Ovary (tissue), 9 donors: ENCODE results near the gene WASF1. TPM values are rescaled to one million over a fixed set of nuclear protein-coding genes. Genes with fewer than 3 reads are reported as not detected.
A peak's percentile ranks its signal among the peaks of the same experiment; 100 is the strongest.

ENCODE experiments used
- DNase-seq, 5 donors: peaks; one replicate each; pipeline ENCODE4 v3.0.0-alpha.2; 2019 to 2020
- H3K27ac ChIP-seq, 2 donors: fragments of 200-600 bp; one replicate each; pipeline versions ENCODE4 v1.5.1 to v1.8.0; 2019 to 2022
- H3K27me3 ChIP-seq: fragments of 200-600 bp; one replicate; pipeline ENCODE4 v1.8.0; 2022
- H3K36me3 ChIP-seq: fragments of 200-600 bp; sonication (generic); one replicate; pipeline ENCODE4 v1.5.1; 2019
- H3K4me1 ChIP-seq: one replicate; pipeline ENCODE4 v1.8.1; 2013; ENCODE audit warnings: mild to moderate bottlenecking, moderate library complexity; ENCODE audit not compliant: insufficient read depth
- H3K4me3 ChIP-seq: fragments of 200-600 bp; sonication (generic); one replicate; pipeline ENCODE4 v1.5.1; 2017
- H3K9me3 ChIP-seq, 2 donors: fragments of 200-600 bp in 1 of 2; sonication (generic) in 1 of 2; one replicate each; pipeline versions ENCODE4 v1.5.1 to v1.8.1; 2013 to 2019; ENCODE audit warnings: mild to moderate bottlenecking in 1 of 2, moderate library complexity in 1 of 2
- CTCF ChIP-seq, 3 donors: fragments of 450-650 bp in 2 of 3; fragments of 200-600 bp in 1 of 3; IDR thresholded peaks; one replicate each; pipeline versions ENCODE4 v1.5.1 to v1.8.0; 2016 to 2022; ENCODE audit warnings: antibody characterized with exemption in 3 of 3, mild to moderate bottlenecking in 1 of 3
- EP300 ChIP-seq: sonication (generic); formaldehyde crosslinking; IDR thresholded peaks from one replicate; pipeline ENCODE4 v1.6.1; 2017; ENCODE audit warnings: antibody characterized with exemption
- POLR2A ChIP-seq: fragments of 450-650 bp; IDR thresholded peaks from one replicate; pipeline ENCODE4 v1.6.1; 2017; ENCODE audit warnings: antibody characterized with exemption, mild to moderate bottlenecking, moderate library complexity
- WGBS, 3 donors: extraction: QIAGEN DNeasy Blood & Tissue Kit in 1 of 3; methylation state at CpG; one replicate each; pipeline versions ENCODE4 v1.1.5 to v1.1.7; 2013 to 2017; 5-methylcytosine and 5-hydroxymethylcytosine counted together
- intact Hi-C, 4 donors: fragments of 100-400 bp; cut with DNase I; formaldehyde crosslinking; loops; one replicate each; pipeline versions ENCODE4 v1.11.0 to v1.15.1; 2022 to 2023
- polyA plus RNA-seq, 2 donors: library from polyadenylated mRNA; stranded (reverse); fragments of 200-250 nt in 1 of 2; fragments of 350-450 nt in 1 of 2; fragmentation: Illumina TruSeq in 1 of 2; extraction: RNeasy Lipid Tissue Mini Kit (QIAGEN cat#74804) in 1 of 2; gene quantifications; one replicate each; pipeline ENCODE4 v1.2.3, GENCODE V29; 2013 to 2014
- total RNA-seq, 7 donors: library from RNA; depleted of rRNA in 2 of 7; stranded (reverse); fragments of >200 nt in 2 of 7; fragmentation: NEBNext Ultra II Directional in 3 of 7; extraction: Animal tissue kit (Norgen Biotek cat#: 25700) in 3 of 7; gene quantifications; one replicate each; pipeline versions ENCODE4 v1.1.0 to v1.2.4, GENCODE V29; 2016 to 2023
- donor health status: DM: no; HTN: no; CAD: no; lungs with moderate emphysema.
- donor health status: DM: no; HTN: no; CAD: no.
- donor health status: Bipolar disorder and iron deficiency.
- donor health status: DM: yes; HTN: yes; CAD: no.
- donor health status: DM: no; HTN: no; CAD: no.
- donor health status: DM: yes; HTN: yes; CAD: no.

Gene WASF1
- total and polyA plus RNA-seq, 9 donors = 16.1 to 40.6 (median 22.5) TPM

DNA sequence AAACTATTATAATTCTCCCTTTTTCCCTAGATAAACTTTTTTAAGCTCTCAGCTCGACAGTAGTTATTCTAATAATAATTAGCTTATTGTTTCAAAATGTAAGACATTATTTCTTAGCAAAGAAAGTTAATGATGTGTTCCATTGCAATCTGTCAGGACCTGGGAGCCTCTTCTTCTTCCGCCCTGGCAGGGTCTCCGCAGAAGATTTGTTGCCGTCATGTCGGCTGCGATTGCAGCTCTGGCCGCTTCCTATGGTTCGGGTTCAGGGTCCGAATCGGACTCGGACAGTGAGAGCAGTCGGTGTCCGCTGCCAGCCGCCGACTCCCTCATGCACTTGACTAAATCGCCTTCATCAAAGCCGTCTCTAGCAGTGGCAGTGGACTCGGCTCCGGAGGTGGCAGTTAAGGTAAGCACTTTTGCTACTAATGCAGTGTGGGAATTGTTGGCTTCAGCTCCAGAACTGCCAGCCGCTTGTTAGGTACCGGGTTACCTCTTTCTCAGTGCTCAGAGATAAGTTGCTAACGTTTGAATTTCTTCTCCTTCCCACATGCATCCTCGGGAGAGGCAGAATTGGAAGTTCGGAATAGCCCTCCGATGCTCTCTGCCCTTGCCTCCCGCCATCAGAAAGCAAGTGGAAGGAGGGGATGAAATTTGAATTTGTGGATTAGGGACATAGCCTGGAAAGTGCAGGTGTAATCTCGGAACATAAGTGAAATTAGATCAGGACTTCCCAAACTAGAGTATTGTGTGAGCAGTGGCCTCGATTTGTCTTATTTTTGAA lies 948 bp upstream of the WASF1 start, which contains the start of gene CDC40:
TSS of gene CDC40 (plus strand) at position 200 of the 781 bp plus-strand sequence. CDS start at position 218, 18 bp downstream.
- 0% methylated on average over 28 of the region's 28 CpGs for WGBS, 3 donors
- TF ChIP-seq POLR2A (no peak), EP300 (no peak), CTCF (IDR thresholded peaks at IDR 0.05) (no peak)
- Histone ChIP-seq H3K27ac (peak within 1 kb of the TSS; percentile 86 to 88), H3K36me3 (no peaks in the 10 kb centered on the region), H3K27me3 (no peaks in the 10 kb centered on the region), H3K9me3 (no peaks in the 10 kb centered on the region), H3K4me3 (peak within 1 kb of the TSS; percentile 75), H3K4me1 (peaks cover 7% of the 10 kb centered on the region)
- peak; percentile 55 to 72 (median 71) for DNase-seq
- intact Hi-C loops = loop anchor here in 1 of 4 donors (10.0 kb wide), 1 partner anchor 214 kb away; no protein-coding TSS in a partner anchor

- Histone ChIP-seq H3K9me3 (no peaks in the 10 kb centered on the region), H3K4me1 (peaks cover 12% of the 10 kb centered on the region), H3K4me3 (peak overlapping the region; percentile 75), H3K36me3 (no peaks in the 10 kb centered on the region), H3K27ac (peak overlapping the region; percentile 86 to 88), H3K27me3 (no peaks in the 10 kb centered on the region)
- WGBS, 3 donors = 0 to 1% (median 1%) methylated on average over 40 to 66 of the region's 66 CpGs
- no peak for TF ChIP-seq POLR2A
- peak; percentile 28 to 70 (median 65) for TF ChIP-seq CTCF (IDR thresholded peaks at IDR 0.05)
- no peak for TF ChIP-seq EP300
- intact Hi-C loops = loop anchor here in 3 of 4 donors (2.0 to 5.0 kb wide), 3 partner anchors 212 to 472 kb away; no protein-coding TSS in a partner anchor
- peak; percentile 45 to 66 (median 56) for DNase-seq
Measured at GRCh38 chr6:110178626-110179405, 654 bp downstream of the WASF1 start.

DNA sequence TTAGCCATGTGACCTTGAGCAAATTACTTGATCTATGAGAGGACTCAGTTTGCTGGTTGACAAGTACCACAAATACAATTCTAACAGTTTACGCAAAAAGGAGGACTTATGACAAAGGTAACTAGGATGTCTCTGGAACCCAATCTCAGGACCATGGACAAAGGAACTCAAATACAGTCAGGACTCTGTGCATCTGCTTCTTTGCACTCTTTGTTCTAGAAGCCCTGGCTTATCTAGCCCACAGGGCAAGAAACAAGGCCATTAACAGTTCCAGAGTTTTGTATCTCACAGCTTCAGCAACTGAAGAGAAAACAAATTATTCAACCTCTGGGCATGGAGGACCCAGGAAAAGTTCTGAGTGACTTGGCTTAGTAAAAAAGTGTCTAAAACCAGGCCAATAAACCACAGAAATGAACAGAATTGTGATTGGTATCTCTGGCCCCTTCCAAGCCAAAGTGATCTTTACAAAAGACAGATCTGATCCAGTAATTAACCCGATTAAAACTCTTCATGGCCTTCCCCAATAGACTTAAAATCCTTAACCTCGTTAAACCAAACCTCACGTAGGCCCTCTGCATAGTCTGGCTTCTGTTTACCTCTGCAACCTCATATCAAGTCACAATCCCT lies 5.9 kb downstream of the WASF1 start:
- no peaks in the 10 kb centered on the region for H3K9me3 ChIP-seq
- intact Hi-C loops = no loop called here
- H3K36me3 ChIP-seq = no peaks in the 10 kb centered on the region
- 87 to 92% (median 90%) methylated on average over 4 of the region's 4 CpGs for WGBS, 3 donors
- H3K27me3 ChIP-seq = no peaks in the 10 kb centered on the region
- TF ChIP-seq POLR2A (no peak), EP300 (no peak), CTCF (IDR thresholded peaks at IDR 0.05) (no peak)
- DNase-seq = no peak
- no peak overlapping the region for H3K27ac ChIP-seq
- H3K4me1 ChIP-seq = peaks cover 7% of the 10 kb centered on the region
- H3K4me3 ChIP-seq = no peak overlapping the region

- H3K4me1 ChIP-seq = peaks cover 7% of the 10 kb centered on the region
- H3K27me3 ChIP-seq = no peaks in the 10 kb centered on the region
- no peaks in the 10 kb centered on the region for H3K36me3 ChIP-seq
- no peak for DNase-seq
- H3K9me3 ChIP-seq = no peaks in the 10 kb centered on the region
- intact Hi-C loops = no loop called here
- no peak overlapping the region for H3K27ac ChIP-seq
- no peak for TF ChIP-seq POLR2A
- TF ChIP-seq EP300 = no peak
- no peak for TF ChIP-seq CTCF (IDR thresholded peaks at IDR 0.05)
- WGBS, 3 donors = 95 to 98% (median 96%) methylated on average over 2 of the region's 2 CpGs
- no peak overlapping the region for H3K4me3 ChIP-seq
Measured at GRCh38 chr6:110170081-110170480, 9.4 kb downstream of the WASF1 start.
